HUES64 (cell line): ENCODE data around the gene GRIN3A.

ENCODE experiments used
- H3K27ac ChIP-seq: 2 replicates; pipeline ENCODE4 v1.7.0; 2013; ENCODE audit warnings: low read depth, low read length, inconsistent platforms
- H3K27me3 ChIP-seq: 2 replicates; pipeline ENCODE4 v1.6.1; 2013; ENCODE audit warnings: mild to moderate bottlenecking, low read length; ENCODE audit not compliant: insufficient read depth
- H3K36me3 ChIP-seq: 2 replicates; pipeline ENCODE4 v1.6.1; 2013; ENCODE audit warnings: mild to moderate bottlenecking, low read length; ENCODE audit not compliant: insufficient read depth
- H3K4me1 ChIP-seq: 2 replicates; pipeline ENCODE4 v1.6.1; 2013; ENCODE audit warnings: mild to moderate bottlenecking, low read length, moderate library complexity; ENCODE audit not compliant: insufficient read depth
- H3K4me3 ChIP-seq: 2 replicates; pipeline ENCODE4 v1.5.1; 2013; ENCODE audit warnings: mild to moderate bottlenecking, low read length, moderate library complexity
- H3K9ac ChIP-seq: 2 replicates; pipeline ENCODE4 v1.6.1; 2013; ENCODE audit warnings: mild to moderate bottlenecking, low read depth, low read length
- H3K9me3 ChIP-seq: 2 replicates; pipeline ENCODE4 v1.6.1; 2013; ENCODE audit warnings: low read depth, low read length; ENCODE audit not compliant: insufficient read depth
- WGBS: fragments of 150-250, 120-280 bp; methylation state at CpG from one replicate; pipeline ENCODE4 v1.1.7; 2013; ENCODE audit warnings: missing lambda C conversion rate; 5-methylcytosine and 5-hydroxymethylcytosine counted together

The GRIN3A gene

GRCh38 chr9:101702257-101702656, 36.2 kb downstream of the GRIN3A start:
- Histone ChIP-seq H3K9ac (no peak overlapping the region), H3K27me3 (0 out of 2 replicates have a peak, but pooled peaks cover 5% of the 10 kb centered on the region), H3K9me3 (peaks cover 22% of the 10 kb centered on the region; the same call in 1 of the 2 replicates), H3K4me1 (no peaks in the 10 kb centered on the region), H3K36me3 (no peaks in the 10 kb centered on the region), H3K4me3 (no peak overlapping the region), H3K27ac (no peak overlapping the region)

- Histone ChIP-seq H3K9ac (no peak overlapping the region), H3K27ac (no peak overlapping the region), H3K9me3 (peaks cover 5% of the 10 kb centered on the region; the same call in 1 of the 2 replicates), H3K4me1 (no peaks in the 10 kb centered on the region), H3K27me3 (no peaks in the 10 kb centered on the region), H3K36me3 (no peaks in the 10 kb centered on the region), H3K4me3 (no peak overlapping the region)
- WGBS: no CpG with 5 or more reads among the region's 1 CpG
These were observed 44.7 kb downstream of the GRIN3A start for GRCh38 chr9:101693546-101694336.

GRCh38 chr9:101691657-101692056, 46.8 kb downstream of the GRIN3A start:
- Histone ChIP-seq H3K4me1 (no peaks in the 10 kb centered on the region), H3K27ac (no peak overlapping the region), H3K4me3 (no peak overlapping the region), H3K27me3 (no peaks in the 10 kb centered on the region), H3K36me3 (no peaks in the 10 kb centered on the region), H3K9me3 (peaks cover 3% of the 10 kb centered on the region; the same call in 1 of the 2 replicates), H3K9ac (no peak overlapping the region)
- 92% methylated on average over 2 of the region's 2 CpGs for WGBS

GRCh38 chr9:101689039-101689438, 49.4 kb downstream of the GRIN3A start:
- Histone ChIP-seq H3K9me3 (peaks cover 5% of the 10 kb centered on the region), H3K27ac (no peak overlapping the region), H3K27me3 (no peaks in the 10 kb centered on the region), H3K36me3 (no peaks in the 10 kb centered on the region), H3K9ac (no peak overlapping the region), H3K4me1 (no peaks in the 10 kb centered on the region), H3K4me3 (no peak overlapping the region)
- 68% methylated on average over 2 of the region's 2 CpGs for WGBS

- Histone ChIP-seq H3K9ac (no peak overlapping the region), H3K27ac (no peak overlapping the region), H3K9me3 (peaks cover 13% of the 10 kb centered on the region), H3K27me3 (no peaks in the 10 kb centered on the region), H3K4me3 (no peak overlapping the region), H3K4me1 (no peaks in the 10 kb centered on the region), H3K36me3 (no peaks in the 10 kb centered on the region)
- WGBS: 60% methylated on average over 2 of the region's 2 CpGs
These were observed 53.8 kb downstream of the GRIN3A start for GRCh38 chr9:101684665-101685064.

- H3K4me1 ChIP-seq: no peaks in the 10 kb centered on the region
- no peaks in the 10 kb centered on the region for H3K27me3 ChIP-seq
- no peak overlapping the region for H3K27ac ChIP-seq
- H3K9me3 ChIP-seq: peaks cover 16% of the 10 kb centered on the region
- no peak overlapping the region for H3K4me3 ChIP-seq
- H3K9ac ChIP-seq: no peak overlapping the region
- H3K36me3 ChIP-seq: no peaks in the 10 kb centered on the region
- WGBS: 100% methylated on average over 2 of the region's 2 CpGs
These were observed 55.2 kb downstream of the GRIN3A start for GRCh38 chr9:101683236-101683635.

- H3K27ac ChIP-seq: no peak overlapping the region
- H3K4me3 ChIP-seq: no peak overlapping the region
These were observed 60.6 kb downstream of the GRIN3A start for GRCh38 chr9:101677861-101678260.

GRCh38 chr9:101675341-101675740, 63.1 kb downstream of the GRIN3A start:
- no peaks in the 10 kb centered on the region for H3K27me3 ChIP-seq
- H3K4me3 ChIP-seq: no peak overlapping the region
- H3K36me3 ChIP-seq: no peaks in the 10 kb centered on the region
- H3K27ac ChIP-seq: no peak overlapping the region
- 27% methylated on average over 1 of the region's 1 CpG for WGBS
- H3K9ac ChIP-seq: no peak overlapping the region
- peaks cover 18% of the 10 kb centered on the region; the same call in 1 of the 2 replicates for H3K9me3 ChIP-seq
- H3K4me1 ChIP-seq: no peaks in the 10 kb centered on the region

More at GRCh38 chr9:101677861-101678260, 60.6 kb downstream of the GRIN3A start:
- H3K9me3 ChIP-seq: peaks cover 13% of the 10 kb centered on the region; the same call in 1 of the 2 replicates
- no peak overlapping the region for H3K9ac ChIP-seq
- no peaks in the 10 kb centered on the region for H3K27me3 ChIP-seq
- H3K36me3 ChIP-seq: no peaks in the 10 kb centered on the region
- H3K4me1 ChIP-seq: no peaks in the 10 kb centered on the region

- no peaks in the 10 kb centered on the region for H3K27me3 ChIP-seq
- no peaks in the 10 kb centered on the region for H3K4me1 ChIP-seq
- H3K9me3 ChIP-seq: peaks cover 18% of the 10 kb centered on the region; the same call in 1 of the 2 replicates
- H3K4me3 ChIP-seq: no peak overlapping the region
- no peaks in the 10 kb centered on the region for H3K36me3 ChIP-seq
- H3K27ac ChIP-seq: no peak overlapping the region
- 70% methylated on average over 1 of the region's 1 CpG for WGBS
- H3K9ac ChIP-seq: no peak overlapping the region
These were observed 64.3 kb downstream of the GRIN3A start for GRCh38 chr9:101674165-101674564.

GRCh38 chr9:101673642-101674041, 64.8 kb downstream of the GRIN3A start:
- no peak overlapping the region for H3K27ac ChIP-seq
- H3K36me3 ChIP-seq: no peaks in the 10 kb centered on the region
- peaks cover 16% of the 10 kb centered on the region; the same call in 1 of the 2 replicates for H3K9me3 ChIP-seq
- H3K4me1 ChIP-seq: peaks cover 2% of the 10 kb centered on the region; the same call in 1 of the 2 replicates
- WGBS: 78% methylated on average over 2 of the region's 2 CpGs
- no peaks in the 10 kb centered on the region for H3K27me3 ChIP-seq
- H3K9ac ChIP-seq: no peak overlapping the region
- no peak overlapping the region for H3K4me3 ChIP-seq

- Histone ChIP-seq H3K27me3 (no peaks in the 10 kb centered on the region), H3K9ac (no peak overlapping the region), H3K4me3 (no peak overlapping the region), H3K36me3 (no peaks in the 10 kb centered on the region), H3K9me3 (0 out of 2 replicates have a peak, but pooled peaks cover 11% of the 10 kb centered on the region), H3K27ac (no peak overlapping the region), H3K4me1 (peaks cover 4% of the 10 kb centered on the region; the same call in 1 of the 2 replicates)
- WGBS: 79% methylated on average over 1 of the region's 1 CpG
These were observed 66.9 kb downstream of the GRIN3A start for GRCh38 chr9:101671567-101671966.
